Naive thymus-derived CD8-positive, alpha-beta T cell (primary cell): Measurements from ENCODE around the gene SLC25A28. TPM values are rescaled to one million over a fixed set of nuclear protein-coding genes. Genes with fewer than 3 reads are reported as not detected.

Source experiments
- ATAC-seq, 2 donors: fragments of 150-1000 bp; cut with Tn5 transposase in 1 of 2; sonication (Bioruptor Pico), chemical (Tn5 transposase) in 1 of 2; 1 replicate in 1 of 2; 2 replicates in 1 of 2; pipeline ENCODE4 v1.10.0; 2021; ENCODE audit warnings: mild to moderate bottlenecking in 2 of 2, moderate library complexity in 2 of 2
- POLR2A ChIA-PET: fragments of 350-600 bp; sonication (Branson Sonifier 250); formaldehyde crosslinking; loops from one replicate; lab custom pipeline; 2021; ENCODE audit warnings: antibody characterized with exemption; lab: Charles Lee
- DNase-seq, 10 donors: peaks; one replicate each; pipeline versions ENCODE4 v3.0.0 to v3.0.0-alpha.2; 2020 to 2022
- H3K27ac Mint-ChIP-seq, 10 donors: one replicate each; pipeline ENCODE4 v1.8.0; 2020 to 2022; ENCODE audit warnings: mild to moderate bottlenecking in 10 of 10, mixed read lengths in 10 of 10, moderate library complexity in 4 of 10, inconsistent platforms in 1 of 10
- H3K27me3 Mint-ChIP-seq, 5 donors: one replicate each; pipeline ENCODE4 v1.8.0; 2021 to 2022; ENCODE audit warnings: mixed read lengths in 5 of 5
- H3K36me3 Mint-ChIP-seq, 3 donors: one replicate each; pipeline ENCODE4 v1.8.0; 2020 to 2022; ENCODE audit warnings: mixed read lengths in 3 of 3, mild to moderate bottlenecking in 2 of 3, inconsistent platforms in 1 of 3
- H3K4me1 Mint-ChIP-seq, 4 donors: one replicate each; pipeline ENCODE4 v1.8.0; 2021 to 2022; ENCODE audit warnings: mixed read lengths in 4 of 4
- H3K4me3 Mint-ChIP-seq, 10 donors: one replicate each; pipeline ENCODE4 v1.8.0; 2020 to 2022; ENCODE audit warnings: mild to moderate bottlenecking in 10 of 10, mixed read lengths in 10 of 10, moderate library complexity in 6 of 10, inconsistent platforms in 1 of 10
- H3K9me3 Mint-ChIP-seq, 9 donors: one replicate each; pipeline ENCODE4 v1.8.0; 2020 to 2022; ENCODE audit warnings: mixed read lengths in 9 of 9, mild to moderate bottlenecking in 3 of 9, inconsistent platforms in 1 of 9, moderate library complexity in 1 of 9
- polyA plus RNA-seq, 3 donors: library from polyadenylated mRNA; unstranded; fragments of 300-500 nt; fragmentation: Illumina TruSeq; gene quantifications; one replicate each; pipeline ENCODE4 v1.2.3, GENCODE V29; 2021
- total RNA-seq, 8 experiments: library from RNA in 2 of 8; stranded (reverse) in 2 of 8; gene quantifications; one replicate each; pipeline ENCODE4 v1.2.3 and lab custom pipeline; 2021 to 2026

Gene SLC25A28
- total and polyA plus RNA-seq, 5 experiments from 2014 or later: 15.2 to 91.3 (median 24.0) TPM

DNA sequence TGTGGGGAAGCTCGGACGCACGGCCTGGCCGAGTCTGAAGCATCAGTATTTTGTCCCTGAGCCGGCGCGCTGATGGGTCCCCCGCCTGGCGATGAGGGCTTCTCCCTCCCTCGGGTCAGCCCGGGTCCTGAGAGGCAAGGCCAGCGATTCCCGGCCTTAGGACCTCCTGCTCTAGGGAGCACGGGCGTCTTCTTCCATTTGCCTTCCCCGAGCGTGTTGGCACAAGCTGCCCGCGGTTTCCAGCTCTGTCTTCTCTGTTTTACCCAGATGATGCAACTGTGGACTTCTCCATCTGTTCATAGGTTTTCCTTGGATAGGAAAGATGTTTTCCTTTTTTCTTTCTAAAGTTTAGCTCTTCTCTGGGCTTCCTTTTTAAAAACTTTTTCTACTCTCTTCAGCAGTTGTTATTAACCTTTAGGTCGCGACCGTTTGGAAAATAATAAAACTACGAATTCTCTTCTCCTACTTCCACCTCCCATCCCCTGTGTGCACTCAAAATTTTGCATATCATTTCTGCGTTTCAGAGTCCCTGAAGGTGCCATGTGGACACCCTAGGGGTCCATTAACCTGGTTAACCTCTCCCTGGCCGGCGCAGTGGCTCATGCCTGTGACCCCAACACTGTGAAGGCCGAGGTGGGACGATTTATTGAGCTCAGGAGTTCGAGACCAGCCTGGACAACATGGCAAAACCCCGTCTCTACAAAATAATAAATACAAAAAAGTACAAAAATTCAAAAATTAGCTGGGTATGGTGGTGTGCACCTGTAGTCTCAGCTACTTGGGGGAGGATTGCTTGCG lies 1.4 kb upstream of the SLC25A28 start:
- H3K36me3 Mint-ChIP-seq: peaks cover 0 to 3% (median 0%) of the 10 kb centered on the region in 3 donors
- no peaks in the 10 kb centered on the region for H3K9me3 Mint-ChIP-seq
- no peaks in the 10 kb centered on the region for H3K27me3 Mint-ChIP-seq
- ATAC-seq: no peak
- peaks cover 20 to 43% (median 38%) of the 10 kb centered on the region in 4 donors for H3K4me1 Mint-ChIP-seq
- H3K27ac Mint-ChIP-seq: peak overlapping the region; percentile 77 to 99 (median 96)
- POLR2A ChIA-PET: interaction anchor here (1.0 to 2.9 kb wide), 3 partner anchors 32 to 191 kb away, joined by 3 to 18 read pairs (median 16); partner anchors contain the start of genes ENTPD7 and GOT1
- DNase-seq: no peak
- H3K4me3 Mint-ChIP-seq: peak overlapping the region; percentile 74 to 96 (median 90)

- H3K4me1 Mint-ChIP-seq: peaks cover 23 to 49% (median 43%) of the 10 kb centered on the region in 4 donors
Measured at GRCh38 chr10:99620711-99621453, 643 bp upstream of the SLC25A28 start.

DNA sequence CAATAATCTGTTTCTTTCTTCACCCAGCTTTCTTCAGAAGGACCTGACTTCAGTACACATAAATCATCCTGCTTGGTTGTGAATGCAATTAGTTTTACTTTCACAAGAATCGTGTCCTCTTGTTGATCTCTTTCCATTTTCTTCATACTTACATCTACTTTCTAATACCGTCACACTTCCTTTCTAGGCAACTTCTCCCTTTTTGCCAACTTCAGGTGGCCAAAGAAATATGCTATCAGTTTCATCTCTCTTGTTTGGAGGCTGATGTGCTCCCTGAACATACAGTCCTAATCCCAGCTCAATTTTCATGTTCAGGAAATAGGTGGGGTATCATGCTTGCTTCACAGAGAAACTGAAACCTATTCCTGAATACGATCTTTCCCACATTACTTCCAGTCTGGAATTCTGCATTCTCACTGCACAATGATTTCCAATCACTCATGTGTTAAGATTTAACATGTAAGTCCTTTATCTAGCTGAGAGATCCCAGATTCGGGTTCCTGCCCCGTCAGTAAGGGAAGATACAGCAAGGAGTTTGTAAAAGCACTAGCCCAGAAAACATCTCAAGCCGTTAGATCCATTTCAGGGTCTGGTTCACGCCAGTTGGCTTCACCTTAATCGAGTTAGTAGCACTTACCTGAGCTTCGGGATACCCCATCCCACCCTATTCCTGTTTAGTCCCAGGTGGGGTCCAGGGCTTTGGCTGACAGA lies 994 bp downstream of the SLC25A28 start:
- H3K9me3 Mint-ChIP-seq: no peaks in the 10 kb centered on the region
- H3K4me3 Mint-ChIP-seq: peak overlapping the region; percentile 74 to 90 (median 86)
- peak overlapping the region; percentile 46 to 94 (median 82) for H3K27ac Mint-ChIP-seq
- H3K36me3 Mint-ChIP-seq: peaks cover 0 to 14% (median 0%) of the 10 kb centered on the region in 3 donors
- H3K4me1 Mint-ChIP-seq: peaks cover 27 to 55% (median 50%) of the 10 kb centered on the region in 4 donors
- no peaks in the 10 kb centered on the region for H3K27me3 Mint-ChIP-seq
- ATAC-seq (no peak), DNase-seq (peak in 3 of 10 donors; percentile 10 to 28 (median 27))
- POLR2A ChIA-PET: interaction anchor here (0.8 to 1.7 kb wide), 2 partner anchors 40 to 113 kb away, joined by 3 to 9 read pairs; partner anchors contain the start of genes COX15, CUTC and ENTPD7

More at GRCh38 chr10:99620711-99621453, 643 bp upstream of the SLC25A28 start:
- Mint-ChIP-seq H3K9me3 (no peaks in the 10 kb centered on the region), H3K27me3 (no peaks in the 10 kb centered on the region), H3K36me3 (peaks cover 0 to 5% (median 0%) of the 10 kb centered on the region in 3 donors), H3K27ac (peak overlapping the region; percentile 77 to 99 (median 96)), H3K4me3 (peak overlapping the region; percentile 74 to 96 (median 90))
- DNase-seq (peak; percentile 70 to 96 (median 85)), ATAC-seq (peak; percentile 89 to 90)
- POLR2A ChIA-PET: interaction anchor here (0.6 to 2.9 kb wide), 5 partner anchors 38 to 389 kb away, joined by 3 to 18 read pairs (median 9); partner anchors contain the start of genes COX15, CUTC, DNMBP and ENTPD7

GRCh38 chr10:99617696-99618095 lies 2.5 kb downstream of the SLC25A28 start:
- H3K36me3 Mint-ChIP-seq: peaks cover 0 to 19% (median 0%) of the 10 kb centered on the region in 3 donors
- H3K4me1 Mint-ChIP-seq: peaks cover 24 to 55% (median 53%) of the 10 kb centered on the region in 4 donors
- POLR2A ChIA-PET: no interaction called here
- ATAC-seq (no peak), DNase-seq (no peak)
- no peaks in the 10 kb centered on the region for H3K9me3 Mint-ChIP-seq
- H3K4me3 Mint-ChIP-seq: peak overlapping the region in 9 of 10 donors; percentile 6 to 90 (median 74)
- H3K27ac Mint-ChIP-seq: peak overlapping the region in 7 of 10 donors; percentile 4 to 93 (median 62)
- no peaks in the 10 kb centered on the region for H3K27me3 Mint-ChIP-seq

DNA sequence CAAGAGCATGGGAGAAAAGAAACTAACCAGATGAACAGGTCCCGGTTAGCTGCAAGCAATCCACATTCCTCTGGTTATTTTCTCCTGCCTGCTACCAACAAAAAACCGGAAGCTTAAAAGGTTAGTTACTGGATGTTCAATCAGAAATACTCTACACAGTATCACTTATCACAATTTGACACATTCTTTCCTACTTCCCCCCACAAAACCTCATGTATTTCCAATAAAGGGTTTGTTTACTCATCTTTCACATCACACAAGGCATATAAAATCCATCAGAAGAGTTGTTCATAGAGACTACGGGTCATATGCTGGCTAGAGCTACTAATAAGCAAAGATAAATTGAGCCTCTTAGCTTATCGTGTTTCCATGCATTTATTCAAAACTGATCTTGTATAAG lies 4.8 kb downstream of the SLC25A28 start:
- POLR2A ChIA-PET: interaction anchor here (0.7 to 1.2 kb wide), 2 partner anchors 44 to 185 kb away, joined by 3 to 6 read pairs; partner anchors contain the start of genes ENTPD7 and GOT1
- no peaks in the 10 kb centered on the region for H3K27me3 Mint-ChIP-seq
- no peak for DNase-seq
- H3K9me3 Mint-ChIP-seq: no peaks in the 10 kb centered on the region
- no peak for ATAC-seq
- H3K4me1 Mint-ChIP-seq: peaks cover 26 to 52% (median 49%) of the 10 kb centered on the region in 4 donors
- peak overlapping the region in 6 of 10 donors; percentile 1 to 42 (median 38) for H3K27ac Mint-ChIP-seq
- H3K36me3 Mint-ChIP-seq: peaks cover 0 to 29% (median 0%) of the 10 kb centered on the region in 3 donors
- H3K4me3 Mint-ChIP-seq: no peak overlapping the region

GRCh38 chr10:99612167-99612831 lies 7.9 kb downstream of the SLC25A28 start:
- peaks cover 20 to 37% (median 27%) of the 10 kb centered on the region in 4 donors for H3K4me1 Mint-ChIP-seq
- no peak overlapping the region for H3K4me3 Mint-ChIP-seq
- H3K27ac Mint-ChIP-seq: peak overlapping the region in 9 of 10 donors; percentile 0 to 80 (median 52)
- ATAC-seq (peak; percentile 62 to 67), DNase-seq (peak in 7 of 10 donors; percentile 15 to 64 (median 36))
- H3K36me3 Mint-ChIP-seq: peaks cover 0 to 30% (median 0%) of the 10 kb centered on the region in 3 donors
- H3K27me3 Mint-ChIP-seq: no peaks in the 10 kb centered on the region
- POLR2A ChIA-PET: no interaction called here
- H3K9me3 Mint-ChIP-seq: no peaks in the 10 kb centered on the region

DNA sequence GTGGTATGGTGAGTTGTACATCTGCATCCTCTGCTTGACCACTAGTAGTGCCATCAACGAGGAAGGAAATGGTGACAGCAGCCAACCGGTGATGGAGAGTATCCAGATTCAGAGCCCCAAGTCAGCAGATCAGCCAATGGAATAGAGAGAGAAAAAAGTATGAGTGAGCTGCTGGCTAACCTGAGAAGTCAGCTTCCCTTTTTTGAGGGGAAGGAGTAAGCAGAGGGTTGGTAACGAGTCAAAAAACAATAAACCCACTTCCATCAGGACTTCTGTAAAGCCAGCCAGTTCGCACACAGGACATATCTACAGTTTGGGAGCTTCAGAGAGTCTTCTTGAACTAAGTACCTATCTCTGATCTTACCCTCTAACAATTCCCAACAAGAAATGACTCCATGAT lies 8.9 kb downstream of the SLC25A28 start:
- no peak overlapping the region for H3K4me3 Mint-ChIP-seq
- no peak for DNase-seq
- H3K27me3 Mint-ChIP-seq: no peaks in the 10 kb centered on the region
- H3K4me1 Mint-ChIP-seq: peaks cover 17 to 28% (median 21%) of the 10 kb centered on the region in 4 donors
- H3K9me3 Mint-ChIP-seq: no peaks in the 10 kb centered on the region
- H3K27ac Mint-ChIP-seq: peak overlapping the region in 4 of 10 donors; percentile 2 to 78 (median 54)
- H3K36me3 Mint-ChIP-seq: peaks cover 0 to 28% (median 0%) of the 10 kb centered on the region in 3 donors
- POLR2A ChIA-PET: no interaction called here
- no peak for ATAC-seq

GRCh38 chr10:99610221-99610620 lies 10.0 kb downstream of the SLC25A28 start:
- peak overlapping the region in 1 of 10 donors; percentile 29 for H3K27ac Mint-ChIP-seq
- DNase-seq (no peak), ATAC-seq (no peak)
- H3K36me3 Mint-ChIP-seq: peaks cover 0 to 23% (median 0%) of the 10 kb centered on the region in 3 donors
- POLR2A ChIA-PET: no interaction called here
- no peaks in the 10 kb centered on the region for H3K27me3 Mint-ChIP-seq
- peaks cover 8 to 17% (median 14%) of the 10 kb centered on the region in 4 donors for H3K4me1 Mint-ChIP-seq
- H3K9me3 Mint-ChIP-seq: no peaks in the 10 kb centered on the region
- no peak overlapping the region for H3K4me3 Mint-ChIP-seq

- POLR2A ChIA-PET: no interaction called here
- Mint-ChIP-seq H3K4me1 (peaks cover 8 to 15% (median 13%) of the 10 kb centered on the region in 4 donors), H3K4me3 (no peak overlapping the region), H3K27me3 (no peaks in the 10 kb centered on the region), H3K36me3 (peaks cover 0 to 18% (median 0%) of the 10 kb centered on the region in 3 donors), H3K27ac (peak overlapping the region in 5 of 10 donors; percentile 1 to 87 (median 31)), H3K9me3 (no peaks in the 10 kb centered on the region)
- DNase-seq (no peak), ATAC-seq (no peak)
Measured at GRCh38 chr10:99609186-99609585, 11.1 kb downstream of the SLC25A28 start.

- POLR2A ChIA-PET: no interaction called here
- Mint-ChIP-seq H3K9me3 (no peaks in the 10 kb centered on the region), H3K27me3 (peaks cover 0 to 8% (median 4%) of the 10 kb centered on the region in 5 donors), H3K4me3 (no peak overlapping the region), H3K36me3 (peaks cover 0 to 3% (median 0%) of the 10 kb centered on the region in 3 donors), H3K4me1 (peaks cover 0 to 9% (median 3%) of the 10 kb centered on the region in 4 donors), H3K27ac (no peak overlapping the region)
- ATAC-seq: no peak
- no peak for DNase-seq
Measured at GRCh38 chr10:99605351-99605750, 14.9 kb downstream of the SLC25A28 start.

DNA sequence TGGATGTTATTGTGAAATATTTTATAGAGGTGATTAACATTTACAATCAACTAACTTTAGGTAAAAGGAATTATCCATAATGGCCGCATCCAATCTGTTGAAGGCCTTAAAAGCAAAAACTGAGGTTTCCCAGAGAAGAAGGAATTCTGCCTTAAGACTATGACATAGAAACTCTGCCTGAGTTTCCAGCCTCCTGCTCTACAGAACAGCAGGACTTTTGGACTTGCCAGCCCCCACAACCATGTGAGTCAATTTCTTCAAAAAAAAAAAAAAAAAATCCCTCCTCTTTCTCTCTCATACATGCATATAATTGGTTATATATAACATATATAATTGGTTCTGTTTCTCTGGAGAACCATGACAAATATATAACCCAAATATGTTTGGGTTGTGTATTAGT lies 15.4 kb downstream of the SLC25A28 start:
- H3K27me3 Mint-ChIP-seq: peaks cover 0 to 11% (median 6%) of the 10 kb centered on the region in 5 donors

More for the DNA sequence above, 15.4 kb downstream of the SLC25A28 start:
- H3K36me3 Mint-ChIP-seq: no peaks in the 10 kb centered on the region
- H3K4me1 Mint-ChIP-seq: peaks cover 0 to 14% (median 3%) of the 10 kb centered on the region in 4 donors
- H3K27ac Mint-ChIP-seq: no peak overlapping the region
- no peak for DNase-seq
- H3K4me3 Mint-ChIP-seq: no peak overlapping the region
- H3K9me3 Mint-ChIP-seq: no peaks in the 10 kb centered on the region
- no peak for ATAC-seq
- POLR2A ChIA-PET: no interaction called here
